Parathyroid adenoma (tissue), 2 donors: Measurements from ENCODE around the gene SSX2IP.

ENCODE experiments used
- H2AFZ ChIP-seq: fragments of 300-600 bp; sonication (generic); one replicate; pipeline ENCODE4 v1.7.0; 2017; ENCODE audit warnings: antibody characterized with exemption, mild to moderate bottlenecking
- H3K27ac ChIP-seq: fragments of 300-600 bp; sonication (generic); one replicate; pipeline ENCODE4 v1.7.0; 2017
- H3K27me3 ChIP-seq: fragments of 300-600 bp; sonication (generic); one replicate; pipeline ENCODE4 v1.7.0; 2017; ENCODE audit warnings: low read length; ENCODE audit not compliant: control insufficient read depth, insufficient read depth
- H3K36me3 ChIP-seq: fragments of 300-600 bp; sonication (generic); one replicate; pipeline ENCODE4 v1.7.0; 2017; ENCODE audit warnings: low read length; ENCODE audit not compliant: control insufficient read depth, insufficient read depth
- H3K4me1 ChIP-seq: fragments of 300-600 bp; sonication (generic); one replicate; pipeline ENCODE4 v1.7.0; 2017; ENCODE audit warnings: control low read depth
- H3K4me2 ChIP-seq: fragments of 300-600 bp; sonication (generic); one replicate; pipeline ENCODE4 v1.7.0; 2017; ENCODE audit warnings: low read length
- H3K4me3 ChIP-seq: fragments of 300-600 bp; sonication (generic); one replicate; pipeline ENCODE4 v1.7.0; 2017; ENCODE audit warnings: low read depth, low read length
- H3K79me2 ChIP-seq: fragments of 300-600 bp; sonication (generic); one replicate; pipeline ENCODE4 v1.7.0; 2017; ENCODE audit warnings: control low read depth
- H3K9ac ChIP-seq: fragments of 300-600 bp; sonication (generic); one replicate; pipeline ENCODE4 v1.7.0; 2017; ENCODE audit warnings: mild to moderate bottlenecking
- H3K9me3 ChIP-seq: fragments of 300-600 bp; sonication (generic); one replicate; pipeline ENCODE4 v1.7.0; 2017; ENCODE audit warnings: low read length; ENCODE audit not compliant: control insufficient read depth
- TF ChIP-seq, protein P1 (sequence below): fragments of 300-600 bp; sonication (generic); IDR thresholded peaks from one replicate; pipeline ENCODE4 v1.7.0; 2017; ENCODE audit warnings: antibody characterized with exemption, mild to moderate bottlenecking
- donor health status: primary hyperparathyroidism.

SSX2IP gene

DNA sequence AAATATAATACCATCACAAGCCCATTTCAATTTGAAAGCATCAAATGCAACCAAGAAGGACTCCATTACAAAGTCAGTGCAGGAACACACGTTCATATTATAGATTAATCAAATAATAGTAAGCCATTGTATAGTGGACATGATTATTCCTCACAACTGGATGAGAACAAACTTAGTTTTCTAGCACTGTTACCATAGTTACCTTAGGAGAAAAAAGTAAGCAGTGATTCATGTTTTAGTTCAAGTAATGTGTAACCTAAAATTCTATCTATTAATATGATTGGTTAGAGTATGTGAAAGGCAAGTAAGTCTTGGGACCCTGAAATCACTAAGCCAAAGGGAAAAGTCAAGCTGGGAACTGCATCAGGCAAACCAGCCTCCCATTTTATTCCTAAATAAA lies 15.2 kb downstream of the SSX2IP start:
- H2AFZ ChIP-seq, result no peak overlapping the region
- no peaks in the 10 kb centered on the region for H3K4me1 ChIP-seq
- TF ChIP-seq, protein P1, sequence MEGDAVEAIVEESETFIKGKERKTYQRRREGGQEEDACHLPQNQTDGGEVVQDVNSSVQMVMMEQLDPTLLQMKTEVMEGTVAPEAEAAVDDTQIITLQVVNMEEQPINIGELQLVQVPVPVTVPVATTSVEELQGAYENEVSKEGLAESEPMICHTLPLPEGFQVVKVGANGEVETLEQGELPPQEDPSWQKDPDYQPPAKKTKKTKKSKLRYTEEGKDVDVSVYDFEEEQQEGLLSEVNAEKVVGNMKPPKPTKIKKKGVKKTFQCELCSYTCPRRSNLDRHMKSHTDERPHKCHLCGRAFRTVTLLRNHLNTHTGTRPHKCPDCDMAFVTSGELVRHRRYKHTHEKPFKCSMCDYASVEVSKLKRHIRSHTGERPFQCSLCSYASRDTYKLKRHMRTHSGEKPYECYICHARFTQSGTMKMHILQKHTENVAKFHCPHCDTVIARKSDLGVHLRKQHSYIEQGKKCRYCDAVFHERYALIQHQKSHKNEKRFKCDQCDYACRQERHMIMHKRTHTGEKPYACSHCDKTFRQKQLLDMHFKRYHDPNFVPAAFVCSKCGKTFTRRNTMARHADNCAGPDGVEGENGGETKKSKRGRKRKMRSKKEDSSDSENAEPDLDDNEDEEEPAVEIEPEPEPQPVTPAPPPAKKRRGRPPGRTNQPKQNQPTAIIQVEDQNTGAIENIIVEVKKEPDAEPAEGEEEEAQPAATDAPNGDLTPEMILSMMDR, result no peak
- no peak overlapping the region for H3K4me2 ChIP-seq
- no peak overlapping the region for H3K4me3 ChIP-seq
- H3K9me3 ChIP-seq, result no peaks in the 10 kb centered on the region
- no peak overlapping the region for H3K9ac ChIP-seq
- no peaks in the 10 kb centered on the region for H3K27me3 ChIP-seq
- no peaks in the 10 kb centered on the region for H3K36me3 ChIP-seq
- H3K27ac ChIP-seq, result no peak overlapping the region
- H3K79me2 ChIP-seq, result no peaks in the 10 kb centered on the region

DNA sequence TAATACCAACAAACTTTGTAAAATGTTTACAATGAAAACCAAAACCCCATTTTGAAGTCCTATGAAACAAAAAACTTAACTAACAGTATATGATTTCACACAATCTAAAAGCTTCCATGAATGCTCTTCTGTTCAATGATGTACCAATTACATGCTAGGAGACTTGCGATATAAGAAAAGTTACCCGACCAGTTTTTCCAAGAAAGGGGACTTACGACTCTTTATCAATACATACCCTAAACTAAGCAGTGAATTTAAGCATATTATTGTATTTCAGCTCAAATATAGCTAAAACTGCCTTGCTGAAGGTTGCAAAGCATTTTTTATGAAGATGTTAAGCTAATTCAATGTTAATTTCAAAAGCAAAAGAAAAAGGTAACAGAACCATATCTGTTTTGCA lies 15.6 kb downstream of the SSX2IP start:
- Histone ChIP-seq H3K4me3 (no peak overlapping the region), H2AFZ (no peak overlapping the region), H3K4me2 (no peak overlapping the region), H3K9ac (no peak overlapping the region), H3K79me2 (no peaks in the 10 kb centered on the region), H3K27ac (no peak overlapping the region), H3K9me3 (no peaks in the 10 kb centered on the region), H3K27me3 (no peaks in the 10 kb centered on the region), H3K4me1 (no peaks in the 10 kb centered on the region), H3K36me3 (no peaks in the 10 kb centered on the region)
- TF ChIP-seq, protein P1, result no peak

DNA sequence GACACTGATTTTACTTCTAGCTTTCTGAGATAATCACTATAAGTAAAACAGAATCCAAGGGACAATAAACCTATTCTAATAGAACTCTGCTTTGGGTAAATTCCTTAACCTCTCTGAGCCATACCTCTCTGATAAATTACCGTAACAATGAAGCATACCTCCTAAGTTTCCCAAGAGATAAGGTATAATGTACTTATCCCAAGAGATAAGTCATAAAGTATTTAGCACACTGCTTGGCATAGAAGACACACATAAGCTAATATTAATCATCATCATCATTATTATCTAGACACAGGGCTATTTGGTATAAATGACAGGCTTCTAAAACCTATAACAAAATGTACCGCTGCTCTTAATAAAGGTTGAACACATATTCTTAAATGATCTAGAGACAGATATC lies 16.2 kb downstream of the SSX2IP start:
- H3K79me2 ChIP-seq, result no peaks in the 10 kb centered on the region
- H3K9me3 ChIP-seq, result no peaks in the 10 kb centered on the region
- no peaks in the 10 kb centered on the region for H3K36me3 ChIP-seq
- no peak overlapping the region for H3K4me2 ChIP-seq
- no peak overlapping the region for H3K27ac ChIP-seq
- H3K4me3 ChIP-seq, result no peak overlapping the region
- H3K27me3 ChIP-seq, result no peaks in the 10 kb centered on the region
- no peak overlapping the region for H3K9ac ChIP-seq
- no peak overlapping the region for H2AFZ ChIP-seq
- H3K4me1 ChIP-seq, result no peaks in the 10 kb centered on the region
- TF ChIP-seq, protein P1, result no peak

- TF ChIP-seq, protein P1, result no peak
- no peak overlapping the region for H3K4me2 ChIP-seq
- no peak overlapping the region for H3K4me3 ChIP-seq
- H3K79me2 ChIP-seq, result no peaks in the 10 kb centered on the region
- no peaks in the 10 kb centered on the region for H3K36me3 ChIP-seq
- H3K9me3 ChIP-seq, result no peaks in the 10 kb centered on the region
- H2AFZ ChIP-seq, result no peak overlapping the region
- no peaks in the 10 kb centered on the region for H3K4me1 ChIP-seq
- H3K27me3 ChIP-seq, result no peaks in the 10 kb centered on the region
- H3K27ac ChIP-seq, result no peak overlapping the region
- no peak overlapping the region for H3K9ac ChIP-seq
Observed at GRCh38 chr1:84672080-84672854, 18.0 kb downstream of the SSX2IP start.

GRCh38 chr1:84669831-84670230 lies 20.4 kb downstream of the SSX2IP start:
- Histone ChIP-seq H3K9ac (no peak overlapping the region), H3K9me3 (no peaks in the 10 kb centered on the region), H3K79me2 (no peaks in the 10 kb centered on the region), H3K4me1 (no peaks in the 10 kb centered on the region), H3K4me3 (no peak overlapping the region), H3K27ac (no peak overlapping the region), H3K27me3 (no peaks in the 10 kb centered on the region), H3K4me2 (no peak overlapping the region), H3K36me3 (no peaks in the 10 kb centered on the region), H2AFZ (no peak overlapping the region)
- TF ChIP-seq, protein P1, result no peak
